Liver (tissue), 9 donors: Measurements from ENCODE around the gene GRIN2D. TPM values are rescaled to one million over a fixed set of nuclear protein-coding genes. Genes with fewer than 3 reads are reported as not detected.

Experiments used
- DNase-seq: peaks from one replicate; pipeline ENCODE4 v3.0.0-alpha.2; 2017; ENCODE audit warnings: low spot score
- H3K27ac ChIP-seq, 2 donors: one replicate each; pipeline ENCODE4 v1.7.0; 2013; ENCODE audit warnings: inconsistent platforms in 2 of 2, low read length in 2 of 2, control low read depth in 1 of 2, low read depth in 1 of 2, mild to moderate bottlenecking in 1 of 2
- H3K27me3 ChIP-seq, 4 donors: one replicate each; pipeline versions ENCODE4 v1.6.1 to v1.7.0; 2013; ENCODE audit warnings: low read length in 3 of 4, inconsistent platforms in 1 of 4, mild to moderate bottlenecking in 1 of 4, moderate library complexity in 1 of 4; ENCODE audit not compliant: control insufficient read depth in 4 of 4, insufficient read depth in 4 of 4
- H3K36me3 ChIP-seq, 4 donors: one replicate each; pipeline versions ENCODE4 v1.6.1 to v1.7.0; 2013; ENCODE audit warnings: low read length in 3 of 4, mild to moderate bottlenecking in 3 of 4, low read depth in 1 of 4, moderate library complexity in 1 of 4; ENCODE audit not compliant: control insufficient read depth in 4 of 4, insufficient read depth in 3 of 4
- H3K4me1 ChIP-seq, 4 donors: one replicate each; pipeline versions ENCODE4 v1.6.1 to v1.7.0; 2013; ENCODE audit warnings: low read length in 3 of 4, mild to moderate bottlenecking in 3 of 4, moderate library complexity in 1 of 4; ENCODE audit not compliant: control insufficient read depth in 4 of 4, insufficient read depth in 4 of 4
- H3K4me3 ChIP-seq, 3 donors: one replicate each; pipeline versions ENCODE4 v1.6.1 to v1.7.0; 2013; ENCODE audit warnings: low read length in 3 of 3, control low read depth in 1 of 3, low read depth in 1 of 3, mild to moderate bottlenecking in 1 of 3
- H3K9ac ChIP-seq, 2 donors: one replicate each; pipeline ENCODE4 v1.7.0; 2013; ENCODE audit warnings: low read length in 2 of 2, mild to moderate bottlenecking in 2 of 2, moderate library complexity in 2 of 2, control low read depth in 1 of 2, low read depth in 1 of 2
- H3K9me3 ChIP-seq, 4 donors: one replicate each; pipeline versions ENCODE4 v1.6.1 to v1.7.0; 2013; ENCODE audit warnings: low read length in 3 of 4; ENCODE audit not compliant: control insufficient read depth in 4 of 4
- EGR1 ChIP-seq, 2 donors: IDR thresholded peaks; 2 replicates each; pipeline ENCODE4 v1.6.1; 2016 to 2018; ENCODE audit warnings: antibody characterized with exemption in 2 of 2, low read depth in 2 of 2
- FOXA1 ChIP-seq: IDR thresholded peaks from 2 replicates; pipeline ENCODE4 v1.6.1; 2016; ENCODE audit warnings: antibody characterized with exemption
- FOXA2 ChIP-seq: IDR thresholded peaks from 2 replicates; pipeline ENCODE4 v1.6.1; 2016; ENCODE audit warnings: antibody characterized with exemption
- GABPA ChIP-seq, 2 donors: IDR thresholded peaks in 1 of 2; conservative IDR thresholded peaks in 1 of 2; 2 replicates each; pipeline ENCODE4 v1.6.1; 2016; ENCODE audit warnings: antibody characterized with exemption in 2 of 2, mild to moderate bottlenecking in 1 of 2, moderate library complexity in 1 of 2
- HNF4A ChIP-seq, 2 donors: conservative IDR thresholded peaks; 2 replicates each; pipeline ENCODE4 v1.6.1; 2016; ENCODE audit warnings: antibody characterized with exemption in 2 of 2, mild to moderate bottlenecking in 2 of 2
- HNF4G ChIP-seq: IDR thresholded peaks from 2 replicates; pipeline ENCODE4 v1.6.1; 2016; ENCODE audit warnings: antibody characterized with exemption
- JUND ChIP-seq, 2 donors: IDR thresholded peaks; 2 replicates each; pipeline ENCODE4 v1.6.1; 2016; ENCODE audit warnings: antibody characterized with exemption in 2 of 2
- NR2F2 ChIP-seq: IDR thresholded peaks from 2 replicates; pipeline ENCODE4 v1.6.1; 2016; ENCODE audit warnings: antibody characterized with exemption
- RAD21 ChIP-seq, 2 donors: IDR thresholded peaks; 2 replicates each; pipeline ENCODE4 v1.6.1; 2016; ENCODE audit warnings: antibody characterized with exemption in 2 of 2, mild to moderate bottlenecking in 2 of 2
- RXRA ChIP-seq, 2 donors: IDR thresholded peaks; 2 replicates each; pipeline ENCODE4 v1.6.1; 2017 to 2018; ENCODE audit warnings: antibody characterized with exemption in 2 of 2, mild to moderate bottlenecking in 1 of 2
- SP1 ChIP-seq: IDR thresholded peaks from 2 replicates; pipeline ENCODE4 v1.6.1; 2018; ENCODE audit warnings: antibody characterized with exemption, mild to moderate bottlenecking
- TAF1 ChIP-seq: conservative IDR thresholded peaks from 2 replicates; pipeline ENCODE4 v1.6.1; 2016; ENCODE audit warnings: antibody characterized with exemption, mild to moderate bottlenecking
- YY1 ChIP-seq: IDR thresholded peaks from 2 replicates; pipeline ENCODE4 v1.6.1; 2016; ENCODE audit warnings: antibody characterized with exemption, mild to moderate bottlenecking
- WGBS: extraction: QIAGEN DNeasy Blood & Tissue Kit; methylation state at CpG from one replicate; pipeline ENCODE4 v1.1.7; 2013; 5-methylcytosine and 5-hydroxymethylcytosine counted together
- polyA plus RNA-seq, 2 donors: library from polyadenylated mRNA; stranded (reverse) in 1 of 2; unstranded in 1 of 2; fragments of 200-250 nt in 1 of 2; fragments of >200 nt in 1 of 2; fragmentation: Nextera tagmentation in 1 of 2; extraction: Ambion mirVana in 1 of 2; gene quantifications; one replicate each; pipeline versions ENCODE4 v1.2.1 to v1.2.3, GENCODE V29; 2013 to 2015
- total RNA-seq, 2 donors: library from RNA; depleted of rRNA; stranded (reverse); fragments of >200 nt; gene quantifications; one replicate each; pipeline ENCODE4 v1.2.3, GENCODE V29; 2014
- TF ChIP-seq, protein P1 (sequence below): IDR thresholded peaks from 2 replicates; pipeline ENCODE4 v1.6.1; 2016; ENCODE audit warnings: antibody characterized with exemption
- TF ChIP-seq, protein P2 (sequence below): IDR thresholded peaks from 2 replicates; pipeline ENCODE4 v1.6.1; 2016; ENCODE audit warnings: antibody characterized with exemption
- TF ChIP-seq, protein P3 (sequence below): IDR thresholded peaks from 2 replicates; pipeline ENCODE4 v1.6.1; 2016; ENCODE audit warnings: antibody characterized with exemption, mild to moderate bottlenecking
- TF ChIP-seq, protein P4 (sequence below): fragments of 150-350 bp; IDR thresholded peaks from 2 replicates; pipeline ENCODE4 v1.5.1; 2017; ENCODE audit warnings: improper control_type of control experiment, low read depth, low read length; ENCODE audit not compliant: missing input control
- TF ChIP-seq, protein P5 (sequence below): IDR thresholded peaks from 2 replicates; pipeline ENCODE4 v1.6.1; 2016; ENCODE audit warnings: antibody characterized with exemption
- donor health status: healthy.
- donor health status: healthy.
- donor health status: healthy.
- donor health status: healthy.
- donor health status: healthy.

GRIN2D gene
- total and polyA plus RNA-seq, 4 donors: 0.13 to 0.33 (median 0.17) TPM; not detected in 1

DNA sequence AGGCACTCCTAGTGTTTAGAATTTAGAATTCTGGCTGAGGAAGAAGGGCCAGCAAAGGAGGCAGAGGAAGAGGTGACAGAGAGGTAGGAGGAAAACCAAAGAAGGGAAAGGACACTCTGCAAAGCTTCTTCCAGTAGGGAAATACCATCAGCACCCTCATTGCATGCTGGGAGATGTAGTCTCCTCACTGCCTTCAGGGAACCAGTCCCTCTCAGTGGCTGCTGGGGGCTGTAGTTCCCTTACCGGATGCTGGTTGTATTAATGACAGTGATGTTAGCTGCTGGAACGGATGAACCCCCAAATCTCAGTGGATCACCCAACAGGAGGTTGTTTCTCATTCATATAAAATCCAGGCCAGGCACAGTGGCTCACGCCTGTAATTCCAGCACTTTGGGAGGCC is 10.1 kb downstream of the GRIN2D start:
- Histone ChIP-seq H3K36me3 (no peaks in the 10 kb centered on the region), H3K27ac (no peak overlapping the region), H3K9ac (no peak overlapping the region), H3K4me3 (no peak overlapping the region), H3K27me3 (peaks cover 0 to 2% (median 0%) of the 10 kb centered on the region in 4 donors), H3K4me1 (peaks cover 0 to 3% (median under 1%) of the 10 kb centered on the region in 4 donors), H3K9me3 (peaks cover 0 to 2% (median 0%) of the 10 kb centered on the region in 4 donors)
- TF ChIP-seq, protein P1, sequence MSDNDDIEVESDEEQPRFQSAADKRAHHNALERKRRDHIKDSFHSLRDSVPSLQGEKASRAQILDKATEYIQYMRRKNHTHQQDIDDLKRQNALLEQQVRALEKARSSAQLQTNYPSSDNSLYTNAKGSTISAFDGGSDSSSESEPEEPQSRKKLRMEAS: no peak
- TF ChIP-seq, protein P2, sequence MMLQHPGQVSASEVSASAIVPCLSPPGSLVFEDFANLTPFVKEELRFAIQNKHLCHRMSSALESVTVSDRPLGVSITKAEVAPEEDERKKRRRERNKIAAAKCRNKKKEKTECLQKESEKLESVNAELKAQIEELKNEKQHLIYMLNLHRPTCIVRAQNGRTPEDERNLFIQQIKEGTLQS: no peak
- TF ChIP-seq SP1: no peak
- no peak for TF ChIP-seq JUND (IDR thresholded peaks at IDR 0.05)
- no peak for TF ChIP-seq EGR1 (IDR thresholded peaks at IDR 0.05; ENCODE audit: low read depth in 2 of 2)
- no peak for TF ChIP-seq NR2F2
- TF ChIP-seq FOXA1: no peak
- no peak for TF ChIP-seq FOXA2
- TF ChIP-seq RXRA (IDR thresholded peaks at IDR 0.05): no peak
- no peak for TF ChIP-seq GABPA (IDR thresholded peaks at IDR 0.05 in 1 of 2, conservative IDR thresholded peaks at IDR 0.05 in 1 of 2)
- no peak for TF ChIP-seq HNF4A (conservative IDR thresholded peaks at IDR 0.05)
- TF ChIP-seq HNF4G: no peak
- TF ChIP-seq YY1: no peak
- TF ChIP-seq, protein P3, sequence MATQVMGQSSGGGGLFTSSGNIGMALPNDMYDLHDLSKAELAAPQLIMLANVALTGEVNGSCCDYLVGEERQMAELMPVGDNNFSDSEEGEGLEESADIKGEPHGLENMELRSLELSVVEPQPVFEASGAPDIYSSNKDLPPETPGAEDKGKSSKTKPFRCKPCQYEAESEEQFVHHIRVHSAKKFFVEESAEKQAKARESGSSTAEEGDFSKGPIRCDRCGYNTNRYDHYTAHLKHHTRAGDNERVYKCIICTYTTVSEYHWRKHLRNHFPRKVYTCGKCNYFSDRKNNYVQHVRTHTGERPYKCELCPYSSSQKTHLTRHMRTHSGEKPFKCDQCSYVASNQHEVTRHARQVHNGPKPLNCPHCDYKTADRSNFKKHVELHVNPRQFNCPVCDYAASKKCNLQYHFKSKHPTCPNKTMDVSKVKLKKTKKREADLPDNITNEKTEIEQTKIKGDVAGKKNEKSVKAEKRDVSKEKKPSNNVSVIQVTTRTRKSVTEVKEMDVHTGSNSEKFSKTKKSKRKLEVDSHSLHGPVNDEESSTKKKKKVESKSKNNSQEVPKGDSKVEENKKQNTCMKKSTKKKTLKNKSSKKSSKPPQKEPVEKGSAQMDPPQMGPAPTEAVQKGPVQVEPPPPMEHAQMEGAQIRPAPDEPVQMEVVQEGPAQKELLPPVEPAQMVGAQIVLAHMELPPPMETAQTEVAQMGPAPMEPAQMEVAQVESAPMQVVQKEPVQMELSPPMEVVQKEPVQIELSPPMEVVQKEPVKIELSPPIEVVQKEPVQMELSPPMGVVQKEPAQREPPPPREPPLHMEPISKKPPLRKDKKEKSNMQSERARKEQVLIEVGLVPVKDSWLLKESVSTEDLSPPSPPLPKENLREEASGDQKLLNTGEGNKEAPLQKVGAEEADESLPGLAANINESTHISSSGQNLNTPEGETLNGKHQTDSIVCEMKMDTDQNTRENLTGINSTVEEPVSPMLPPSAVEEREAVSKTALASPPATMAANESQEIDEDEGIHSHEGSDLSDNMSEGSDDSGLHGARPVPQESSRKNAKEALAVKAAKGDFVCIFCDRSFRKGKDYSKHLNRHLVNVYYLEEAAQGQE: no peak
- no peak for TF ChIP-seq TAF1
- no peak for TF ChIP-seq RAD21 (IDR thresholded peaks at IDR 0.05)
- TF ChIP-seq, protein P4, sequence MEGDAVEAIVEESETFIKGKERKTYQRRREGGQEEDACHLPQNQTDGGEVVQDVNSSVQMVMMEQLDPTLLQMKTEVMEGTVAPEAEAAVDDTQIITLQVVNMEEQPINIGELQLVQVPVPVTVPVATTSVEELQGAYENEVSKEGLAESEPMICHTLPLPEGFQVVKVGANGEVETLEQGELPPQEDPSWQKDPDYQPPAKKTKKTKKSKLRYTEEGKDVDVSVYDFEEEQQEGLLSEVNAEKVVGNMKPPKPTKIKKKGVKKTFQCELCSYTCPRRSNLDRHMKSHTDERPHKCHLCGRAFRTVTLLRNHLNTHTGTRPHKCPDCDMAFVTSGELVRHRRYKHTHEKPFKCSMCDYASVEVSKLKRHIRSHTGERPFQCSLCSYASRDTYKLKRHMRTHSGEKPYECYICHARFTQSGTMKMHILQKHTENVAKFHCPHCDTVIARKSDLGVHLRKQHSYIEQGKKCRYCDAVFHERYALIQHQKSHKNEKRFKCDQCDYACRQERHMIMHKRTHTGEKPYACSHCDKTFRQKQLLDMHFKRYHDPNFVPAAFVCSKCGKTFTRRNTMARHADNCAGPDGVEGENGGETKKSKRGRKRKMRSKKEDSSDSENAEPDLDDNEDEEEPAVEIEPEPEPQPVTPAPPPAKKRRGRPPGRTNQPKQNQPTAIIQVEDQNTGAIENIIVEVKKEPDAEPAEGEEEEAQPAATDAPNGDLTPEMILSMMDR: no peak
- TF ChIP-seq, protein P5, sequence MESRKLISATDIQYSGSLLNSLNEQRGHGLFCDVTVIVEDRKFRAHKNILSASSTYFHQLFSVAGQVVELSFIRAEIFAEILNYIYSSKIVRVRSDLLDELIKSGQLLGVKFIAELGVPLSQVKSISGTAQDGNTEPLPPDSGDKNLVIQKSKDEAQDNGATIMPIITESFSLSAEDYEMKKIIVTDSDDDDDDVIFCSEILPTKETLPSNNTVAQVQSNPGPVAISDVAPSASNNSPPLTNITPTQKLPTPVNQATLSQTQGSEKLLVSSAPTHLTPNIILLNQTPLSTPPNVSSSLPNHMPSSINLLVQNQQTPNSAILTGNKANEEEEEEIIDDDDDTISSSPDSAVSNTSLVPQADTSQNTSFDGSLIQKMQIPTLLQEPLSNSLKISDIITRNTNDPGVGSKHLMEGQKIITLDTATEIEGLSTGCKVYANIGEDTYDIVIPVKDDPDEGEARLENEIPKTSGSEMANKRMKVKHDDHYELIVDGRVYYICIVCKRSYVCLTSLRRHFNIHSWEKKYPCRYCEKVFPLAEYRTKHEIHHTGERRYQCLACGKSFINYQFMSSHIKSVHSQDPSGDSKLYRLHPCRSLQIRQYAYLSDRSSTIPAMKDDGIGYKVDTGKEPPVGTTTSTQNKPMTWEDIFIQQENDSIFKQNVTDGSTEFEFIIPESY: no peak
- DNase-seq: no peak
- 45% methylated on average over 3 of the region's 3 CpGs for WGBS
